Right cardiac atrium (tissue), 5 donors: ENCODE results near the gene MRPL52. TPM values are rescaled to one million over a fixed set of nuclear protein-coding genes. Genes with fewer than 3 reads are reported as not detected.

Source experiments
- ATAC-seq, 2 donors: fragments of 200-7000 bp; cut with Tn5 transposase; one replicate each; pipeline versions ENCODE4 v1.8.0 to v1.9.1; 2020; ENCODE audit warnings: moderate library complexity in 2 of 2, mild to moderate bottlenecking in 1 of 2
- DNase-seq, 3 donors: peaks; one replicate each; pipeline ENCODE4 v3.0.0-alpha.2; 2020
- H3K27ac ChIP-seq: one replicate; pipeline ENCODE4 v1.5.1; 2013; ENCODE audit warnings: mild to moderate bottlenecking, low read length, control low read depth, moderate library complexity
- H3K27me3 ChIP-seq: one replicate; pipeline ENCODE4 v1.6.1; 2013; ENCODE audit not compliant: control insufficient read depth, insufficient read depth
- H3K4me1 ChIP-seq: one replicate; pipeline ENCODE4 v1.6.1; 2013; ENCODE audit warnings: low read length; ENCODE audit not compliant: control insufficient read depth, insufficient read depth
- H3K4me3 ChIP-seq: one replicate; pipeline ENCODE4 v1.5.1; 2013; ENCODE audit warnings: low read length, control low read depth
- H3K9me3 ChIP-seq: one replicate; pipeline ENCODE4 v1.6.1; 2013; ENCODE audit warnings: low read length; ENCODE audit not compliant: control insufficient read depth
- WGBS: extraction: QIAGEN DNeasy Blood & Tissue Kit; methylation state at CpG from one replicate; pipeline ENCODE4 v1.1.7; 2013; 5-methylcytosine and 5-hydroxymethylcytosine counted together
- intact Hi-C, 4 donors: fragments of 100-400 bp; cut with DNase I; formaldehyde crosslinking; loops; one replicate each; pipeline versions ENCODE4 v1.11.0 to v1.14.0; 2022 to 2023
- polyA plus RNA-seq: library from polyadenylated mRNA; stranded (reverse); fragments of 200-250 nt; gene quantifications from one replicate; pipeline ENCODE4 v1.2.3, GENCODE V29; 2013
- total RNA-seq, 4 donors: library from RNA; stranded (reverse); fragmentation: NEBNext Ultra II Directional; extraction: Animal tissue kit (Norgen Biotek cat#: 25700); gene quantifications; one replicate each; pipeline ENCODE4 v1.2.1, GENCODE V29; 2021
- donor health status: healthy with polysubstance abuse.
- donor health status: DM: no; HTN: yes; CAD: no.
- donor health status: DM: no; HTN: no; CAD: no.
- donor health status: DM: no; HTN: yes; CAD: no; lungs with severe emphysema.
- donor health status: DM: yes; HTN: yes; CAD: no.

Gene MRPL52
- total and polyA plus RNA-seq, 5 donors = 86.2 to 115 (median 94.6) TPM

DNA sequence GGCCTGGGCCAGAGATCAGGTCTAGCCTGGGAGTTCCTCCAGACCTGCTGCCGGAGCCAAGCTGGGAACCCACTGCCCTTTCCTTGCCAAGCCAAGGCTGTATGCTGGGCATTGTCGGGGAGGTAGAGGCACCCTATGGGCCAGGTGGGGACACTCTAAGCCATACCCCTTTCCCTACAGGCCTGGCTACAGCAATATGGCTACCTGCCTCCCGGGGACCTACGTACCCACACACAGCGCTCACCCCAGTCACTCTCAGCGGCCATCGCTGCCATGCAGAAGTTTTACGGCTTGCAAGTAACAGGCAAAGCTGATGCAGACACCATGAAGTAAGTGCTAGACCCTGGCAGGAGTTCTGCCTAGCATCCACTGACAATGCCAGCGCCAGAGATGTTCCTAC is 11.6 kb downstream of the MRPL52 start:
- Histone ChIP-seq H3K9me3 (no peaks in the 10 kb centered on the region), H3K4me1 (peaks cover 5% of the 10 kb centered on the region), H3K4me3 (no peak overlapping the region), H3K27me3 (no peaks in the 10 kb centered on the region), H3K27ac (no peak overlapping the region)
- intact Hi-C loops = no loop called here
- DNase-seq = no peak
- 91% methylated on average over 9 of the region's 9 CpGs for WGBS
- ATAC-seq = no peak

DNA sequence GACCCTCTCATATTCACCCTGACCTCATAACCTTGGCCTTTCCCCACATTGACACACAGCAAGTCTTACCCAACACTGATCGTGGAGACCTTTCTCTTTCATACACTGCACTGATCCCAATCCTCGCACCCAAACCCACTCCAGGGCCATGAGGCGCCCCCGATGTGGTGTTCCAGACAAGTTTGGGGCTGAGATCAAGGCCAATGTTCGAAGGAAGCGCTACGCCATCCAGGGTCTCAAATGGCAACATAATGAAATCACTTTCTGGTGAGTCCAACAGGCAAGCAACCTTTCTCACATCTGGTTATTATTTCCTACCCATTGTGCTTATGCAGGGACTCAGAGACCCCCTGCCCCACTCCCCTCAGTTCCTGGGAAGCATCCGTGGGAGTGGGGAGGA is 12.1 kb downstream of the MRPL52 start:
- no peaks in the 10 kb centered on the region for H3K27me3 ChIP-seq
- 90% methylated on average over 8 of the region's 8 CpGs for WGBS
- H3K4me3 ChIP-seq = no peak overlapping the region
- intact Hi-C loops = no loop called here
- DNase-seq (no peak), ATAC-seq (no peak)
- peaks cover 5% of the 10 kb centered on the region for H3K4me1 ChIP-seq
- no peaks in the 10 kb centered on the region for H3K9me3 ChIP-seq
- H3K27ac ChIP-seq = no peak overlapping the region

DNA sequence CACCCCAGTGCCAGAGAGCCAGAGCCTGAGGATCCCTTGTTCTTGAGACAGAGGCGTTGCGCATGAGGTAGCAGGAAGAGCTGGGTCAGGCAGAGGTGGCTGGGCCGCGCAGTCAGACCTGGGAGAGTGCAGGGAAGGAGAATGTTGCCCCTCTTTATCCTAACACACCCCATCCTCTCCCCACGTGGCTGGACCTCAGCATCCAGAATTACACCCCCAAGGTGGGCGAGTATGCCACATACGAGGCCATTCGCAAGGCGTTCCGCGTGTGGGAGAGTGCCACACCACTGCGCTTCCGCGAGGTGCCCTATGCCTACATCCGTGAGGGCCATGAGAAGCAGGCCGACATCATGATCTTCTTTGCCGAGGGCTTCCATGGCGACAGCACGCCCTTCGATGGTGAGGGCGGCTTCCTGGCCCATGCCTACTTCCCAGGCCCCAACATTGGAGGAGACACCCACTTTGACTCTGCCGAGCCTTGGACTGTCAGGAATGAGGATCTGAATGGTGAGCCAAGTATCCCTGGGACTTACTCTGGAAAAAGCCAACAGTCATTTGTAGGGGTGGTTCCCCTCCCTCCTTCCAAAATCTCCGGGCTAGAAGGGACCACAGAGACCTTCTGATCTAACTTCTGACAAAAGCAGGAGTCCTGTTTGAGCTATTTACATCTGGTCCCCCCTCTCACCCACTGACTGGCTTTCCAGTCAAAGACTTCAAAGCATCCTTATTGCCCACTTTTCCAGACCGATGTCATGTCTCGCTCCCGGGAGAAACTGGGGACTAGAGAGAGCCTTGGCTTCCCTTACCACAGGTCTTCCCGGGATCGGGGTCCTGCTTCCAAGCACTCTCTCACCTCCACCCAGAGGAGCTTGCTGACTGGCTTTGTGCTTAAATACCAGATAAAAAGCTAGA is 12.8 kb downstream of the MRPL52 start:
- Histone ChIP-seq H3K27me3 (no peaks in the 10 kb centered on the region), H3K9me3 (no peaks in the 10 kb centered on the region), H3K27ac (no peak overlapping the region), H3K4me1 (peaks cover 5% of the 10 kb centered on the region), H3K4me3 (no peak overlapping the region)
- 87% methylated on average over 28 of the region's 28 CpGs for WGBS
- DNase-seq (no peak), ATAC-seq (no peak)
- intact Hi-C loops = no loop called here

DNA sequence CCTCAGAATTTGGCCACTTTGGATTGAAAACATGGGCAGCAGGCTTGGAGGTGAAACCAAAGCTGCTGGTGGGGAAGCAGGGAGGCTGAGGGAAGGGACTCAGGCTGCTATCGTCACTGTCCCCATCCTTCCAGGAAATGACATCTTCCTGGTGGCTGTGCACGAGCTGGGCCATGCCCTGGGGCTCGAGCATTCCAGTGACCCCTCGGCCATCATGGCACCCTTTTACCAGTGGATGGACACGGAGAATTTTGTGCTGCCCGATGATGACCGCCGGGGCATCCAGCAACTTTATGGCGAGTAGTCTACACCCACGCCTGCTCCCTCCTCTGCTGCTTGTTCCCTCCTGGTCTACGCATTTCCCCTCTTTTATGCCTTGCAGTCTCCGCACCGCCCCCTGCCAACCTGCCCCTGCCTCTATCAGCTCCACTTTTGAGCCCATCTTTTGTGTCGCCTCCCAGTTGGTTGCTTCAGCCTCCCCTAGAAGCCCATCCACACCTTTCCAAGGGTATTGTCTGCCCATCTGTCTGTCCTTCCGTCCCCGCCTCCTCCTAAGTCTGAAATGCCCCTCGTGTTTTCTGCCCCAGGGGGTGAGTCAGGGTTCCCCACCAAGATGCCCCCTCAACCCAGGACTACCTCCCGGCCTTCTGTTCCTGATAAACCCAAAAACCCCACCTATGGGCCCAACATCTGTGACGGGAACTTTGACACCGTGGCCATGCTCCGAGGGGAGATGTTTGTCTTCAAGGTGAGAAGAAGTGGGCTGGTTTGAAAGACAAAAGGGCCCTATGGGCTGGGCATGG is 13.6 kb downstream of the MRPL52 start:
- WGBS = 81% methylated on average over 21 of the region's 21 CpGs
- no peaks in the 10 kb centered on the region for H3K27me3 ChIP-seq
- no peaks in the 10 kb centered on the region for H3K9me3 ChIP-seq
- no peak overlapping the region for H3K27ac ChIP-seq
- peaks cover 10% of the 10 kb centered on the region for H3K4me1 ChIP-seq
- intact Hi-C loops = no loop called here
- H3K4me3 ChIP-seq = no peak overlapping the region
- ATAC-seq (no peak), DNase-seq (no peak)

DNA sequence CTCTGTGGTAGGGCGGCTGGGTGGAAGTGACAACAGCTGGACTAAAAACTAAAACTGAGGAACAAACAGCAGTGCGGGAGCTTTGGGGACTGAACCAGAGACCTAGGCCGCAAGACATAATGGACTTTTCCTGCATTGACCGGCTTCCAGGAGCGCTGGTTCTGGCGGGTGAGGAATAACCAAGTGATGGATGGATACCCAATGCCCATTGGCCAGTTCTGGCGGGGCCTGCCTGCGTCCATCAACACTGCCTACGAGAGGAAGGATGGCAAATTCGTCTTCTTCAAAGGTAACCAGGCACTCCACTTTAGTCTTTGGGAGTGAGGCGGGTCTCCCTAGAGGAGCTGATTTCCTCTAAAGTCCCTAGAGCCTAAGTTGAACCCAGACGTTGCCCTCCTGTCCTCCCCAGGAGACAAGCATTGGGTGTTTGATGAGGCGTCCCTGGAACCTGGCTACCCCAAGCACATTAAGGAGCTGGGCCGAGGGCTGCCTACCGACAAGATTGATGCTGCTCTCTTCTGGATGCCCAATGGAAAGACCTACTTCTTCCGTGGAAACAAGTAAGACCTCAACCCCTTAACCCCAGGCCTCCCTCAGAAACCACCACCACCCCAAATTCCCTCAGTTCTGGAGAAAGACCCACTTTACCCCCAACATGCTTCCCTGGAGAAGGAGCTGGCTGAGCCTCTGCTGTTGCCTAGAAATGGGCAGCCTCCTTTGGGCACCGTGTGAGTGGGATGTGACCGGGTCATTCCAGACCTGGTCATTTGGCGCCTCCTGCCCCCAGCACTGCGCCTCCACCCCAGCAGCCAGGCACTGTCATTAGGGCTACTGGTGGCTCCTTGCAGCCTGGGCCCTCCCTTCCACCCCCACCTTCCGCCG is 14.8 kb downstream of the MRPL52 start:
- Histone ChIP-seq H3K27me3 (no peaks in the 10 kb centered on the region), H3K27ac (no peak overlapping the region), H3K4me1 (peaks cover 14% of the 10 kb centered on the region), H3K9me3 (no peaks in the 10 kb centered on the region), H3K4me3 (no peak overlapping the region)
- DNase-seq = no peak
- no peak for ATAC-seq
- 88% methylated on average over 22 of the region's 22 CpGs for WGBS
- intact Hi-C loops = no loop called here

DNA sequence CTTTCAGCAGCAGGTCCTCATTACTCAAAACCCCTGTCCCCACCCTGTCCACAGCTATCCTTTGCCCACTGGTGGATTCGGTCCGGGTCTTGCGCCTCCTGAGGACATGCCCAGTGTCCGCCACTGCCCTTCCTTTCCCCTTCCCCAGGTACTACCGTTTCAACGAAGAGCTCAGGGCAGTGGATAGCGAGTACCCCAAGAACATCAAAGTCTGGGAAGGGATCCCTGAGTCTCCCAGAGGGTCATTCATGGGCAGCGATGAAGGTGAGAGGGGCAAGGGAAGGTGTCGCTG is 15.4 kb downstream of the MRPL52 start:
- H3K4me3 ChIP-seq = no peak overlapping the region
- intact Hi-C loops = no loop called here
- peaks cover 16% of the 10 kb centered on the region for H3K4me1 ChIP-seq
- ATAC-seq (no peak), DNase-seq (no peak)
- H3K27ac ChIP-seq = no peak overlapping the region
- WGBS = 84% methylated on average over 9 of the region's 9 CpGs
- no peaks in the 10 kb centered on the region for H3K27me3 ChIP-seq
- H3K9me3 ChIP-seq = no peaks in the 10 kb centered on the region

DNA sequence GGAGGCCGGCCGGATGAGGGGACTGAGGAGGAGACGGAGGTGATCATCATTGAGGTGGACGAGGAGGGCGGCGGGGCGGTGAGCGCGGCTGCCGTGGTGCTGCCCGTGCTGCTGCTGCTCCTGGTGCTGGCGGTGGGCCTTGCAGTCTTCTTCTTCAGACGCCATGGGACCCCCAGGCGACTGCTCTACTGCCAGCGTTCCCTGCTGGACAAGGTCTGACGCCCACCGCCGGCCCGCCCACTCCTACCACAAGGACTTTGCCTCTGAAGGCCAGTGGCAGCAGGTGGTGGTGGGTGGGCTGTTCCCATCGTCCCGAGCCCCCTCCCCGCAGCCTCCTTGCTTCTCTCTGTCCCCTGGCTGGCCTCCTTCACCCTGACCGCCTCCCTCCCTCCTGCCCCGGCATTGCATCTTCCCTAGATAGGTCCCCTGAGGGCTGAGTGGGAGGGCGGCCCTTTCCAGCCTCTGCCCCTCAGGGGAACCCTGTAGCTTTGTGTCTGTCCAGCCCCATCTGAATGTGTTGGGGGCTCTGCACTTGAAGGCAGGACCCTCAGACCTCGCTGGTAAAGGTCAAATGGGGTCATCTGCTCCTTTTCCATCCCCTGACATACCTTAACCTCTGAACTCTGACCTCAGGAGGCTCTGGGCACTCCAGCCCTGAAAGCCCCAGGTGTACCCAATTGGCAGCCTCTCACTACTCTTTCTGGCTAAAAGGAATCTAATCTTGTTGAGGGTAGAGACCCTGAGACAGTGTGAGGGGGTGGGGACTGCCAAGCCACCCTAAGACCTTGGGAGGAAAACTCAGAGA is 16.3 kb downstream of the MRPL52 start:
- WGBS = 81% methylated on average over 26 of the region's 26 CpGs
- DNase-seq = peak in 1 of 3 donors; percentile 57
- no peak overlapping the region for H3K4me3 ChIP-seq
- no peak for ATAC-seq
- H3K4me1 ChIP-seq = peaks cover 20% of the 10 kb centered on the region
- no peaks in the 10 kb centered on the region for H3K27me3 ChIP-seq
- no peak overlapping the region for H3K27ac ChIP-seq
- H3K9me3 ChIP-seq = no peaks in the 10 kb centered on the region
- intact Hi-C loops = no loop called here

DNA sequence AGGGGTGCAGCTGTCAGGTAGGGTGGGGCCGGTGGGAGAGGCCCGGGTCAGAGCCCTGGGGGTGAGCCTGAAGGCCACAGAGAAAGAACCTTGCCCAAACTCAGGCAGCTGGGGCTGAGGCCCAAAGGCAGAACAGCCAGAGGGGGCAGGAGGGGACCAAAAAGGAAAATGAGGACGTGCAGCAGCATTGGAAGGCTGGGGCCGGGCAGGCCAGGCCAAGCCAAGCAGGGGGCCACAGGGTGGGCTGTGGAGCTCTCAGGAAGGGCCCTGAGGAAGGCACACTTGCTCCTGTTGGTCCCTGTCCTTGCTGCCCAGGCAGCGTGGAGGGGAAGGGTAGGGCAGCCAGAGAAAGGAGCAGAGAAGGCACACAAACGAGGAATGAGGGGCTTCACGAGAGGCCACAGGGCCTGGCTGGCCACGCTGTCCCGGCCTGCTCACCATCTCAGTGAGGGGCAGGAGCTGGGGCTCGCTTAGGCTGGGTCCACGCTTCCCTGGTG is 17.2 kb downstream of the MRPL52 start:
- intact Hi-C loops = no loop called here
- H3K27me3 ChIP-seq = no peaks in the 10 kb centered on the region
- H3K4me3 ChIP-seq = no peak overlapping the region
- H3K27ac ChIP-seq = peak overlapping the region; percentile 5
- 71% methylated on average over 11 of the region's 11 CpGs for WGBS
- H3K4me1 ChIP-seq = peaks cover 25% of the 10 kb centered on the region
- ATAC-seq (no peak), DNase-seq (no peak)
- H3K9me3 ChIP-seq = no peaks in the 10 kb centered on the region

DNA sequence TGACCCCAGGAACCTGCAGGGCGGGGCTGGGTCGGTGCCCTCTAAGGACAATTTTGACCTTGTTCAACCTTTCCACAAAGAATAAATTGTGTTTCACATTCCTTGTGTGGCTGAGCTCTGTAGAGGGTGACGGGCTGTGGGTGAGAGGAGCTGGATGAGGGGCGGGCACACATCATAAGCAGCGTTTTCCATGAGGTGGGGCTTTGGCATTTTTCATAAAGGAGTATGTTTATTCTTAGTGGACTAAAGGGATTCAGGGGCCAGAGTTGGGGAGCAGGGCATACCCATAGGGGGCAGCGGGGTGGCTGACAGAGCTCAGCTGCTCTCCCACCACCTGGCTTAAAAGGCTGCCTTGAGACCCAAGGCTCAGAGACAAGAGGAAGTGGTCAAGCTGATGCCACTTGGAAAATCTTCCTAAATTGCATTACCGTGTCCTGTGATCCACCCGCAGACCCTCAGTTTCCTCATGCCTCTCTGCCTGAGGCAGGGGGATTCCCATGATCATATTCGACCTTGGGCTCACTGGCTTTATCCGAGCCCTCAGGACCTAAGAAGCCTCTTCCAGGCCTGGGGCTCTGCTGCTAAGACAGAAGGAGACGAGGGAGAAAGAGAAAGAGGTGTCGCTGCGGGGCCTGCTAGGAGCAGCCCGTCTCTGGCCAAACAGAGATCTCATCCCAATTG is 18.1 kb downstream of the MRPL52 start:
- intact Hi-C loops = no loop called here
- 40% methylated on average over 14 of the region's 14 CpGs for WGBS
- H3K27ac ChIP-seq = peak overlapping the region; percentile 94
- DNase-seq (peak in 1 of 3 donors; percentile 56), ATAC-seq (no peak)
- peaks cover 25% of the 10 kb centered on the region for H3K4me1 ChIP-seq
- H3K4me3 ChIP-seq = no peak overlapping the region
- no peaks in the 10 kb centered on the region for H3K27me3 ChIP-seq
- H3K9me3 ChIP-seq = no peaks in the 10 kb centered on the region
